Thoracic aorta (tissue), 2 donors: ENCODE results near the gene HECTD2. TPM values are rescaled to one million over a fixed set of nuclear protein-coding genes. Genes with fewer than 3 reads are reported as not detected.
A peak's percentile ranks its signal among the peaks of the same experiment; 100 is the strongest.

Experiments used
- ATAC-seq: fragments of 150-250 bp; one replicate; pipeline ENCODE4 v1.8.0; 2017; ENCODE audit warnings: low read depth; ENCODE audit not compliant: insufficient number of reproducible peaks, low FRiP score
- DNase-seq: peaks from one replicate; pipeline ENCODE4 v3.0.0-alpha.2; 2020; ENCODE audit warnings: low spot score
- H3K27ac ChIP-seq, 2 donors: fragments of 200-600 bp; sonication (generic); 1 replicate in 1 of 2; 2 replicates in 1 of 2; pipeline ENCODE4 v1.5.1; 2016; ENCODE audit warnings: mild to moderate bottlenecking in 2 of 2, moderate library complexity in 2 of 2
- H3K27me3 ChIP-seq: fragments of 200-600 bp; sonication (generic); replicated peaks from 2 replicates; pipeline ENCODE4 v1.6.0; 2016; ENCODE audit warnings: mild to moderate bottlenecking; ENCODE audit not compliant: insufficient read depth
- H3K36me3 ChIP-seq: fragments of 200-600 bp; sonication (generic); one replicate; pipeline ENCODE4 v1.5.1; 2016
- H3K4me1 ChIP-seq, 2 donors: fragments of 200-600 bp; sonication (generic); 1 replicate in 1 of 2; 2 replicates in 1 of 2; pipeline versions ENCODE4 v1.5.1 to v1.6.0; 2016; ENCODE audit warnings: low read depth in 2 of 2, mild to moderate bottlenecking in 1 of 2; ENCODE audit not compliant: control insufficient read depth in 1 of 2
- H3K4me3 ChIP-seq: fragments of 200-600 bp; sonication (generic); 2 replicates; pipeline ENCODE4 v1.5.1; 2016; ENCODE audit warnings: mild to moderate bottlenecking
- H3K9me3 ChIP-seq: fragments of 200-600 bp; sonication (generic); 2 replicates; pipeline ENCODE4 v1.5.1; 2016
- total RNA-seq, 2 donors: library from RNA; depleted of rRNA; stranded (reverse); fragments of >200 nt; gene quantifications; one replicate each; pipeline versions ENCODE4 v1.1.0 to v1.2.3, GENCODE V29; 2016
- TF ChIP-seq, protein P1 (sequence below): fragments of 200-600 bp; sonication (generic); IDR thresholded peaks from one replicate; pipeline ENCODE4 v1.5.1; 2019; ENCODE audit warnings: antibody characterized with exemption

Gene HECTD2
- total RNA-seq, 2 donors from 2014 or later, result 35.9 to 48.0 TPM

DNA sequence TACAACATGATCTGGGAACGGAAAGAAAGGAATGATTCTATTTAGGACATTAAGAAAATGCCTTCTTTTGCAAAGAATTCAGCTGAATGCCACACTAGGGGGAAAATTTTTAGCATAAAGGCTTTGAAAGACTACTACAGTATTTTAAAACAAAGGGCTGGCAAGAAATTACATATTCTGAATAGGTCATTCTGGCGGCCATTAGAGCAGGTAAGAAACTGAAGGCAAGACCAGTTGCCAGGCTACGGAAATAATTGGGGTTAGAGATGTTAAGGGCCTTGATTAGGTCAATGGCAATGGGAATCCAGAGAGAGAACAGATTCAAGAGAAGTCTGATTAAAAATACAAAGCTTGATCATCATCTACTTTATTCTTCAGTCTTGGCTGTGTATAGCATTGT lies 3.8 kb upstream of the HECTD2 start:
- Histone ChIP-seq H3K4me3 (no peak overlapping the region), H3K27me3 (no peaks in the 10 kb centered on the region), H3K27ac (no peak overlapping the region), H3K9me3 (no peaks in the 10 kb centered on the region), H3K36me3 (no peaks in the 10 kb centered on the region), H3K4me1 (peaks cover 0 to 8% of the 10 kb centered on the region in 2 donors)
- TF ChIP-seq, protein P1, sequence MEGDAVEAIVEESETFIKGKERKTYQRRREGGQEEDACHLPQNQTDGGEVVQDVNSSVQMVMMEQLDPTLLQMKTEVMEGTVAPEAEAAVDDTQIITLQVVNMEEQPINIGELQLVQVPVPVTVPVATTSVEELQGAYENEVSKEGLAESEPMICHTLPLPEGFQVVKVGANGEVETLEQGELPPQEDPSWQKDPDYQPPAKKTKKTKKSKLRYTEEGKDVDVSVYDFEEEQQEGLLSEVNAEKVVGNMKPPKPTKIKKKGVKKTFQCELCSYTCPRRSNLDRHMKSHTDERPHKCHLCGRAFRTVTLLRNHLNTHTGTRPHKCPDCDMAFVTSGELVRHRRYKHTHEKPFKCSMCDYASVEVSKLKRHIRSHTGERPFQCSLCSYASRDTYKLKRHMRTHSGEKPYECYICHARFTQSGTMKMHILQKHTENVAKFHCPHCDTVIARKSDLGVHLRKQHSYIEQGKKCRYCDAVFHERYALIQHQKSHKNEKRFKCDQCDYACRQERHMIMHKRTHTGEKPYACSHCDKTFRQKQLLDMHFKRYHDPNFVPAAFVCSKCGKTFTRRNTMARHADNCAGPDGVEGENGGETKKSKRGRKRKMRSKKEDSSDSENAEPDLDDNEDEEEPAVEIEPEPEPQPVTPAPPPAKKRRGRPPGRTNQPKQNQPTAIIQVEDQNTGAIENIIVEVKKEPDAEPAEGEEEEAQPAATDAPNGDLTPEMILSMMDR, result no peak
- ATAC-seq, result no peak
- no peak for DNase-seq

DNA sequence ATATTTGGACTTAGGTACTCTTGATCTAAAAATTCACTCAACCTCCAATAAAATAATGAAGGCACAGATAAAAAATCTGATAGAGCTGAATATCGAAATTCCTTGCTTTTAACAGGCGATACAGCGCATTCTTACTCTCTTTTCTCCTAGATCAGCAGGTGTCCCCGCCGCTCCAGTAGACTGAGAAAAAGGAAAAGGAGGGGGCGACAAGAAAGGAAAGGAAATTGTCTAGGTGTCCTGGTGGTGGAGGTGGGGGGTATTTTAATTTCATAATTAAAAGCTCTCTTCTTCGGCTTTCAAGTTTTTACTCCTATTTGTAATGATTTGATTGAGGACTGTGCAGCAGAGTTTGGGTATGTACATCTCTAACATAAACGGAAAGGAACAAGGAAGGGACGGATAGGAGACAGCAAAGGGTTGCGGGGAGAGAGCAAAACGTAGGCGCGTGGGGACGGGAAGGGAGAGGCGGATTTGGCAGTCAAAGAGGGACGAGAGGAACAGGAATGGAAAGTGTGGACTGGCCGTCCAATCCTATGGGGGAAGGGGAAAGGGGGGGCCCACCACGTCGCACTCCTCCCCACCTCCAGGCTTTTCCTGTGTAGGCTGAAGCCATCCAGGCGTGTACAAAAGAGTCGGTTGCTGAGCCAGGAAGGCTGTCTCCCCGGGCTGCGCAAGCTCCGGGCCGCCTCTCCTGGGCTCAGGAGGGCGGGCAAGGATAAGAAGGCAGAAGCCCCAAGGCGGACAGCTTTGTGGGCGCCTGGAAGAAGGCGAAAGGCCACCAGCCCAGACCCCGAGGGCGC lies 875 bp upstream of the HECTD2 start:
- DNase-seq (peak; percentile 45), ATAC-seq (peak; percentile 75)
- Histone ChIP-seq H3K27ac (peak overlapping the region; percentile 96 to 100), H3K9me3 (no peaks in the 10 kb centered on the region), H3K27me3 (no peaks in the 10 kb centered on the region), H3K4me1 (peaks cover 14 to 22% of the 10 kb centered on the region in 2 donors), H3K4me3 (peak overlapping the region; percentile 89), H3K36me3 (no peaks in the 10 kb centered on the region)
- TF ChIP-seq, protein P1, result peak; percentile 20

DNA sequence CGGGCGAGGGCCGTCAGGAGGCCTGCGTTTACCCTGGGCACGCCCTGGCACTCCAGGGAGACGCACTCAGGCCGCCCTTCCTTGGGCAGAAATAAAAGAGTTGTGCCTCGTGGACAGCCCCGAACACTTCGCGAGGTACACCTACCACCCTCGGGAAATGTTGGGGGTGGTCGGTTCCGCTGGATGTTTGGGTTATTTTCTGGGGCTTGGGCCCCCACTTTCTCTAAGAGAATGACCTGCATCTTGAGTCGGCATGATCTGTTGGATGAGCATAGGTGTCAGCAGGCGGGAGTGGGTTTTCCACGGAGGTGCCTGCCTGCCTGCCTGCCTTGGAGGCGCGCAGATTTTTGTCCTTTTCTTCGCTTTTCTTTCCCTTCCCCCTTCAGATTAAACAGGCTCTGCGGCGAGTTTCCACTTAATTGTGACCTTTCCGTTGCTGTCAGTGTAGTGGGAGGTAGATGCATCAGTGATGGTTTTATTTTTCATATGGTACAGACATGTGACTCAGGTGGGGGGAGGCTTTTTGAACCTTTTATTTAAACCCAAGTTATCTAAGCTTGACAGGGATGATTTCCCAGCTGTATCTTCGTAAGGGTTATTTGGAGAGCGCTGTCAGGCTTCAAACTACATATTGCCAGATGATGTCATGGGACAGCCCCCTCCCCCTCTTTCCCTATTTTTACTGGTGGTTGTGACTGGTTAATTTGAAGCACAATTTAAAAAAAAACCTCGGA lies 661 bp downstream of the HECTD2 start:
- TF ChIP-seq, protein P1, result peak; percentile 11
- Histone ChIP-seq H3K27ac (peak overlapping the region; percentile 96 to 100), H3K27me3 (no peaks in the 10 kb centered on the region), H3K9me3 (no peaks in the 10 kb centered on the region), H3K36me3 (no peaks in the 10 kb centered on the region), H3K4me3 (peak overlapping the region; percentile 89), H3K4me1 (peaks cover 14 to 37% of the 10 kb centered on the region in 2 donors)
- ATAC-seq (no peak), DNase-seq (no peak)

DNA sequence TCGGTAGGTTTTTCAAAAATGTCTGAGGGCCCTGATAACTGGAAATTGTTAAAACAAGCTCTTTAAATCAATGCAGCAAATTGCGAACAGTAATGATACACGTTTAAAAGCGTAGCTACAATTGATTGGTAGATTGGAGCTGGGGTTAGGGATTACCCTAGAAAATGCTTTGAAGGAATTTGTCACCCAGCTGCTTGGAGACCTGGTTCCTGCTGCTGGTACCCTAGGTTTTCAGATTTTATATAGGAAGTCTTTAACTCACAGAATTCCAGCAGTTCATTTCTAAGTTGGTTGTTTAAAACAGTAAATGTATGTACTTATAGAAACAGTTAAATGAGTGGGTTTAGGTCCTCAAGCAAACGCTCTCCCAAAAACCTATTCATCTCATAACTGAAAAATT lies 1.5 kb downstream of the HECTD2 start:
- Histone ChIP-seq H3K27me3 (no peaks in the 10 kb centered on the region), H3K4me3 (peak overlapping the region; percentile 89), H3K4me1 (peaks cover 14 to 40% of the 10 kb centered on the region in 2 donors), H3K9me3 (no peaks in the 10 kb centered on the region), H3K36me3 (no peaks in the 10 kb centered on the region), H3K27ac (no peak overlapping the region)
- DNase-seq (no peak), ATAC-seq (no peak)
- TF ChIP-seq, protein P1, result no peak

DNA sequence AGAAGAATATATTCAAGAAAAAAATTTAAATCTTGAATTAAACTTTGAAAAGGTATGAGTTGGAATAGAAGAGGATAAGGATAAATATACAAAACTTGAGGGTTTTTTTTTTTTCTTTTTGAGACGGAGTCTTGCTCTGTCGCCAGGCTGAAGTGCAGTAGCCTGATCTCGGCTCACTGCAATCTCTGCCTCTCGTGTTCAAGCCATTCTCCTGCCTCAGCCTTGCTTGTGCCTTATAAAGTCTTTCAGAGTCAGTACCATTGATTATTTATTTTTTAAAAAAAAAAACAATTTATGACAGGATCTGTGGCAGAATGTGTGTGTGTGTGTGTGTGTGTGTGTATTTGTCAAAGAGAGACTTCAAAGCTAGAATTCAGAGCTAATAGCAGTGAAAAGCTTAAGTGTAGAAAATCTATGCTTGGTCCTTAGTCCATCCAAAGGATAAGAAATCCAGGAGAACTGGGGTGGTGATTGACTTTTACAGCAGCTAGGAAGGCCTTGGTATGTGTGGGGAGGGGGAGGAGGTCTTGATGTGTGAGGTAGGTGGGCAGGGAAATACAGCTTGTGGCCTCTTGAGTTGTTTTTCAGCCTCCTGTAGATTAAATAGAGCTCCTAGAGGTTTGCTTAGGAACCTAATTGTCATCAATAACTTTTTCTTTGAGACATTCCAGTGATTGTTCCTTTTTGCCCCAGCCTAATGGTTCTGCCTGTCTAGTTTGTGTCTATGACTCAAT lies 2.4 kb downstream of the HECTD2 start:
- H3K4me3 ChIP-seq, result peak overlapping the region; percentile 89
- H3K4me1 ChIP-seq, result peaks cover 14 to 46% of the 10 kb centered on the region in 2 donors
- no peak for ATAC-seq
- H3K27ac ChIP-seq, result no peak overlapping the region
- H3K36me3 ChIP-seq, result no peaks in the 10 kb centered on the region
- no peaks in the 10 kb centered on the region for H3K9me3 ChIP-seq
- TF ChIP-seq, protein P1, result no peak
- H3K27me3 ChIP-seq, result no peaks in the 10 kb centered on the region
- no peak for DNase-seq
